ENCODE results near the gene WWOX.

WWOX gene

GRCh38 chr16:78235168-78235800 is 135.8 kb downstream of the WWOX start:
- peak; percentile 61 for DNase-seq

- no peak for DNase-seq
These were observed 136.4 kb downstream of the WWOX start for GRCh38 chr16:78235876-78236275.

DNA sequence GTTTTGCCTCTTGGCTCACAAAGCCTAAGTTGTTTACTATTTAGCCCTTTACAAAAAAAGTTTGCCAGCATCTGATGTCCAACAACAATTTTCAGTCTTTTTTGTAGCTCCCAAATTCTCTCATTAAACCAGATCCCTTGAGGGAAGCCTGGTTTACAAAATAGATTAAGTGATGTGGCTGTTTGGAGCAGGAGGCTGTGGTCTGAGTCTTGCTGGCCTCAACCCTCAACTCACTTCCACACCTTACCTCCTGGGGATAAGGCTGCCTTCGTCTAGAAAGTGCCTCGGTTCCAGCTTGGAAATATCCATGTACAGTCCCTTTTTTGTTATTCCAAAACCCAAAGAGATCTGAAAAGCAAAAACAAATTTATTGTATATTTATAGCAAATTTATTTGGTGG is 138.4 kb downstream of the WWOX start:
- no peak for DNase-seq

GRCh38 chr16:78240459-78241222 is 141.2 kb downstream of the WWOX start:
- DNase-seq: no peak

GRCh38 chr16:78242239-78242630 is 142.8 kb downstream of the WWOX start:
- DNase-seq: peak; percentile 5

DNA sequence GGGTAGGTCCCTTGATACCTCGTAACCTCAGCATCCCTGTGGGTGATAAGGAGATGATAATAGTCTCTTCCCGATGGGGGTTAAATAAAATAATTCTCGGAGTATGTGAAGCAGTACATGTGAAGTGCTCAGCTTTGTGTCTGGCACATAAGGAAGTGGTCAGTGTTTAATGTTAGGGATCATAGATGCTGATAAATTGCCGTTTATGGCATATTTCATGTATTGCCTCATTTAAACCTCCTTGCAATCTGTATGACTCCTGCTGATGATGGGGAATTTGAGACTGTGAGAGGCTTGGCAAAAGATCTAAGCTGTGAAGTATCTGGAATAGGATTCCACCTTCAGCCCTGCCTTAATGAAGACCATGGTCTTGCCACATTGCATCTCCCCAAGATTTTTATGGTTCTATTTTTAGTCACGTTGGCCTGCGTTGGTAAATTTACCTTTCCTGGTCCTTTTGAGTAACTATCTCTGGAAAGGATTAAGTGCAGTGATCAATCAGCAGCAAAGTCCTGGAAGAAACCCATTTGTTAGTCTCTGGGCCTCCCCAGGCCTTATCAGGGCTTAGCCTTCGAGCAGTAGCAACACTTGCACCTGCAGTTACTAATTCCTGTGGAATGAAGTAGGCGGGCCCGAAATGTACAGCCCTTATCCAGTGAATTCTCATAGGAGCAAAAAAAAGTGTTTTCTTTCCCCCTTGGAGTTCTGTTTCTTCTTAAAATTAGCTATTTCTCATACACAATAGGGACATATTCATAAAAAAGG is 144.9 kb downstream of the WWOX start:
- DNase-seq: peak; percentile 8

GRCh38 chr16:78246559-78246958 is 147.1 kb downstream of the WWOX start:
- DNase-seq: no peak

- DNase-seq: no peak
These were observed 149.6 kb downstream of the WWOX start for GRCh38 chr16:78249056-78249455.

DNA sequence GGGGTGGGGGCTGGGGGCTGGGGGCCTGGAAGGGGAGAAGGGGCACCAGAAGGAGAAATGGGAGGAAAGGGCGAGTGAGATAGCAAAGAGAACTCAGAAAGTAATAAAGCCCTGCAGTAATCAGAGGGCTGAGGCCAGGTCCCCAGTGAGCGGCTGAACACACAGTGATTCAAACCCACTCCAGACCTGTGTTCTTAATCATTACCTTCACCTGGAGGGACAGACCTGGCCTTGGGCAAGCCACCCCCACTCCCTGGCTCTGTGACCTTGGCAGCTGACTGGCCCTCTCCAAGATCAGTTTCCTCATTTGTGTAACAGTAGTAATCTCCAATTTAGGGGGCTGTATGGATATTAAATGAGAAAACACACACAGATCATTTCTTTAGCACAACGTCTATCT is 150.4 kb downstream of the WWOX start:
- no peak for DNase-seq

GRCh38 chr16:78251115-78251514 is 151.7 kb downstream of the WWOX start:
- DNase-seq: no peak

GRCh38 chr16:78252757-78253156 is 153.3 kb downstream of the WWOX start:
- DNase-seq: no peak

DNA sequence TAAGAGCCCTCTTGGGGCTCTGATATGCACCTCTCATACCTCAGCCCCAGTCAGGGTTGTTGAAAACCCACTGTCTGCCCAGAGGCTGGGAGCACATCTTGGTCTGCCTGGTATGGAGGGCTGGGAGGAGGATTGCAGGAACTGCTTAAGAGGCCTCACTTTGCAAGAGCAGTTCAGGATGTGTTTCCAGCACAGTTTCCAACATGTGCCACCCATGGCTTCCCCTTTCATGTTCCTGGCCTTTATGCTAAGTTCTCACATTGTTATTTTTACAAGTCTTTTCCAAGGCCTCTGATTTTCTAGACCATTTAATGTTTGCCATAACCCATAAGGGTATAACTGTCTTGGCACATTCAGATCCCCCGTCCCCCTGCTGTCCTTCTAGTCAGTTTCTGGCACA is 155.4 kb downstream of the WWOX start:
- no peak for DNase-seq

GRCh38 chr16:78256686-78257375 is 157.4 kb downstream of the WWOX start:
- DNase-seq: no peak

DNA sequence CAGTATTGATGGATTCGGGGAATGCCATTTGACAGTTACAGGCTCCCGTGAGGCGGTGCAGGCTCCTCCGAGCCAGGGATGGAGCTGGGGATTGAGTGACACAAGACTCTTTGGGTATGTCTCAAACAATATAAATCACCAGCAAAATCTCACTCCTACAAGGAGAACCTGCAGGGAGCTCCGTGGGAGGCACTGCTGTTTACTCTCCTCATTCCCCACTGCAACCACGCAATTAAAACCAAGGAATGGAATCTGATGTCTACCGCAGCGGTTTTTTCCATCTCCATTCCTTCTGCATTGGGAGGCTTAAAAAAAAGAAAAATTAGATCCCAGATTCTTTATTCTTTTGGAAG is 157.9 kb downstream of the WWOX start:
- DNase-seq: peak; percentile 20

DNA sequence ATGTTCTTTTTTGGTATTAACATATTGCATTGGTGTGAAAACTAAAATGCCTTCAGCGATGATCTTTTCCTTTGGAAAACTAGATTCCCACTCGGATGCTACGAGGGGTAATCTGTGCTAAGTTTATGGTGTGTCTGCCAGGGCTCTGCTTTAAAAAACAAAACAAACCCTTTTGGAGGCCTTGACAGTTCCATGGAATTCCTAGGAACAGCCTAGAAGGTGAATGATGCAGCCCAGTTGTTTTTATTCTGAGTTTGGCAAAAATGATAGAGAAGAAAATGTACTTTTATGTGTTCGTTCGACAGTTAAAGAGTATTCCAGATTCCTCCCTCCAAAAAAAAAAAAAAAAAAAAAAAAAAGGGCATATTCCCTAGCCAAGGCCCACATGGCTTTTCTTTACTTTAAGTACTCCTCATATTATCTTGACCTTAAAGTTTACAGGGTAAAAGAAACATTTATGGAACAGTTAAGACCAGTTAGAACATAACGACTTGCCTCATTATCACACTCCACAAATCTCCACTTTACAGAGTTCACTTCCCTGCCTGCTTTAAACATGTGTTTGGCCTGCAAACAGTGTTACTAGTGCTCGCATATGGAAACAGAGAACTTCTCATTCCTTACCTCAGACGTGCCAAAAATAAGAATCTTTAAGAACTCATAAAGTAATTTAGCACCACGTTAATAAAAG is 159.1 kb downstream of the WWOX start:
- DNase-seq: no peak

GRCh38 chr16:78259873-78260272 is 160.4 kb downstream of the WWOX start:
- DNase-seq: no peak

DNA sequence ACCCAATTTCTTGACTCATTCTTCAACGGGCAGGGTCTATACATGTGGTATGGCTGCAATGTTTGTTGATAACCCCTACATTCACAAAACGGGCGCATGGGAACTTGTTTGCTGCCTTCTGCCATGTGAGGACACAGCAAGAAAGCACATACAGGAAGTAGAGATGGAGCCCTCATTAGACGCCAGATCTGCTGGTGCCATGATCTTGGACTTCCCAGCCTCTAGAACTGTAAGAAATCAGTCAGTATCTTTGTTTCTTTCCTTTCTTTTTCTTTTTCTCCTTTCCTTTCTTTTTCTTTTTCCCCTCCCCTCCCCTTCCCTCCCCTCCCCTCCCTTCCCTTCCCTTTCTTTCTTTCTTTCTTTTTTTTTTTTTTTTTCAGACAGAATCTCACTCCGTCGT is 165.2 kb downstream of the WWOX start:
- DNase-seq: no peak

- DNase-seq: no peak
These were observed 169.8 kb downstream of the WWOX start for GRCh38 chr16:78269256-78269655.

- DNase-seq: no peak
These were observed 172.5 kb downstream of the WWOX start for GRCh38 chr16:78271981-78272380.

- no peak for DNase-seq
These were observed 175.3 kb downstream of the WWOX start for GRCh38 chr16:78274771-78275170.

- no peak for DNase-seq
These were observed 176.0 kb downstream of the WWOX start for GRCh38 chr16:78275420-78275819.

- no peak for DNase-seq
These were observed 178.0 kb downstream of the WWOX start for GRCh38 chr16:78277321-78278055.
